ENCODE measurements around the gene ZNF470.

The ZNF470 gene

GRCh38 chr19:56601375-56601774 lies 34.1 kb downstream of the ZNF470 start:
- no peak overlapping the region for H3K4me3 ChIP-seq (ENCODE audit: low read depth, low read length)
- in situ Hi-C loops (cut with HindIII; ENCODE audit: low sequenced_read_pairs) = no loop called here
- no peak for TF ChIP-seq CTCF (IDR thresholded peaks at IDR 0.05; ENCODE audit: low read depth, low read length)
- no peak for DNase-seq (ENCODE audit: low read depth, low spot score)

GRCh38 chr19:56603829-56604228 lies 36.6 kb downstream of the ZNF470 start:
- TF ChIP-seq CTCF (IDR thresholded peaks at IDR 0.05; ENCODE audit: low read depth, low read length) = no peak
- no peak for DNase-seq (ENCODE audit: low read depth, low spot score)
- in situ Hi-C loops (cut with HindIII; ENCODE audit: low sequenced_read_pairs) = no loop called here
- no peak overlapping the region for H3K4me3 ChIP-seq (ENCODE audit: low read depth, low read length)

- TF ChIP-seq CTCF (IDR thresholded peaks at IDR 0.05; ENCODE audit: low read depth, low read length) = no peak
- H3K4me3 ChIP-seq (ENCODE audit: low read depth, low read length) = no peak overlapping the region
- in situ Hi-C loops (cut with HindIII; ENCODE audit: low sequenced_read_pairs) = no loop called here
- DNase-seq (ENCODE audit: low read depth, low spot score) = no peak
Observed at GRCh38 chr19:56608274-56608964, 41.2 kb downstream of the ZNF470 start.

- DNase-seq (ENCODE audit: low read depth, low spot score) = no peak
- H3K4me3 ChIP-seq (ENCODE audit: low read depth, low read length) = no peak overlapping the region
- in situ Hi-C loops (cut with HindIII; ENCODE audit: low sequenced_read_pairs) = no loop called here
- no peak for TF ChIP-seq CTCF (IDR thresholded peaks at IDR 0.05; ENCODE audit: low read depth, low read length)
Observed at GRCh38 chr19:56611288-56611687, 44.0 kb downstream of the ZNF470 start.

- in situ Hi-C loops (cut with HindIII; ENCODE audit: low sequenced_read_pairs) = no loop called here
- DNase-seq (ENCODE audit: low read depth, low spot score) = no peak
- TF ChIP-seq CTCF (IDR thresholded peaks at IDR 0.05; ENCODE audit: low read depth, low read length) = no peak
- H3K4me3 ChIP-seq (ENCODE audit: low read depth, low read length) = no peak overlapping the region
Observed at GRCh38 chr19:56612737-56613136, 45.5 kb downstream of the ZNF470 start.

GRCh38 chr19:56613639-56614038 lies 46.4 kb downstream of the ZNF470 start:
- in situ Hi-C loops (cut with HindIII; ENCODE audit: low sequenced_read_pairs) = no loop called here
- no peak for DNase-seq (ENCODE audit: low read depth, low spot score)
- no peak for TF ChIP-seq CTCF (IDR thresholded peaks at IDR 0.05; ENCODE audit: low read depth, low read length)
- no peak overlapping the region for H3K4me3 ChIP-seq (ENCODE audit: low read depth, low read length)

Data from astrocyte of the spinal cord (primary cell).